KMS-11 (cell line): ENCODE measurements around the gene MTPN.

Source experiments
- H2AFZ ChIP-seq: fragments of 200-600 bp; sonication (generic); 2 replicates; pipeline ENCODE4 v1.6.1; 2016; ENCODE audit warnings: antibody characterized with exemption, mixed run types, low read depth
- H3K27ac ChIP-seq: fragments of 200-600 bp; sonication (generic); 2 replicates; pipeline ENCODE4 v1.6.1; 2016; ENCODE audit warnings: mild to moderate bottlenecking, mixed run types
- H3K27me3 ChIP-seq: fragments of 200-600 bp; sonication (generic); 2 replicates; pipeline ENCODE4 v1.6.1; 2017; ENCODE audit warnings: mild to moderate bottlenecking, low read depth, mixed run types, moderate library complexity; ENCODE audit not compliant: insufficient read depth
- H3K36me3 ChIP-seq: fragments of 200-600 bp; sonication (generic); 2 replicates; pipeline ENCODE4 v1.6.1; 2017; ENCODE audit warnings: mild to moderate bottlenecking, mixed run types; ENCODE audit not compliant: insufficient read depth
- H3K4me1 ChIP-seq: fragments of 200-600 bp; sonication (generic); 2 replicates; pipeline ENCODE4 v1.6.1; 2016; ENCODE audit warnings: mild to moderate bottlenecking, low read depth, mixed run types; ENCODE audit not compliant: poor library complexity, severe bottlenecking
- H3K4me2 ChIP-seq: fragments of 200-600 bp; sonication (generic); 2 replicates; pipeline ENCODE4 v1.7.0; 2016; ENCODE audit warnings: mild to moderate bottlenecking, mixed run types
- H3K4me3 ChIP-seq: fragments of 200-600 bp; sonication (generic); IDR thresholded peaks from 2 replicates; pipeline ENCODE4 v1.6.1; 2017; ENCODE audit warnings: low read depth, low read length, mixed read lengths; ENCODE audit not compliant: insufficient read depth
- H3K79me2 ChIP-seq: fragments of 200-600 bp; sonication (generic); 2 replicates; pipeline ENCODE4 v1.6.1; 2016; ENCODE audit warnings: low read depth, mixed run types; ENCODE audit not compliant: insufficient read depth
- H3K9ac ChIP-seq: fragments of 200-600 bp; sonication (generic); 2 replicates; pipeline ENCODE4 v1.6.1; 2016; ENCODE audit warnings: mild to moderate bottlenecking, mixed run types
- H4K20me1 ChIP-seq: fragments of 200-600 bp; sonication (generic); 2 replicates; pipeline ENCODE4 v1.6.1; 2016; ENCODE audit warnings: mild to moderate bottlenecking, mixed run types; ENCODE audit not compliant: insufficient read depth
- CTCF ChIP-seq: fragments of 200-600 bp; sonication (generic); conservative IDR thresholded peaks from 2 replicates; pipeline ENCODE4 v1.6.1; 2017; ENCODE audit warnings: low read depth, mild to moderate bottlenecking, antibody characterized with exemption, low read length, moderate library complexity, mixed read lengths

Gene MTPN

GRCh38 chr7:135990258-135990657 lies 13.1 kb upstream of the MTPN start:
- peaks cover 16% of the 10 kb centered on the region for H3K4me1 ChIP-seq

GRCh38 chr7:135981958-135982646 lies 4.9 kb upstream of the MTPN start:
- Histone ChIP-seq H3K36me3 (no peaks in the 10 kb centered on the region), H3K4me1 (peaks cover 51% of the 10 kb centered on the region), H3K4me3 (no peak overlapping the region), H3K79me2 (0 out of 2 replicates have a peak, but pooled peaks cover under 1% of the 10 kb centered on the region), H4K20me1 (no peaks in the 10 kb centered on the region), H3K27me3 (no peaks in the 10 kb centered on the region), H3K4me2 (peak overlapping the region; percentile 75), H2AFZ (peak overlapping the region; percentile 33), H3K9ac (peak overlapping the region; percentile 41; the same call in 1 of the 2 replicates), H3K27ac (peak overlapping the region; percentile 38; the same call in 1 of the 2 replicates)
- TF ChIP-seq CTCF, result no peak

More at GRCh38 chr7:135990258-135990657, 13.1 kb upstream of the MTPN start:
- no peaks in the 10 kb centered on the region for H3K79me2 ChIP-seq
- no peaks in the 10 kb centered on the region for H3K27me3 ChIP-seq
- H3K4me3 ChIP-seq, result no peak overlapping the region
- no peak overlapping the region for H3K27ac ChIP-seq
- no peaks in the 10 kb centered on the region for H4K20me1 ChIP-seq
- H2AFZ ChIP-seq, result no peak overlapping the region
- no peak overlapping the region for H3K9ac ChIP-seq
- no peak overlapping the region for H3K4me2 ChIP-seq
- no peak for TF ChIP-seq CTCF
- no peaks in the 10 kb centered on the region for H3K36me3 ChIP-seq

- Histone ChIP-seq H3K4me3 (no peak overlapping the region), H3K79me2 (peaks cover 14% of the 10 kb centered on the region), H2AFZ (peak overlapping the region; percentile 33), H3K27me3 (no peaks in the 10 kb centered on the region), H4K20me1 (no peaks in the 10 kb centered on the region), H3K36me3 (no peaks in the 10 kb centered on the region), H3K9ac (no peak overlapping the region), H3K4me2 (peak overlapping the region; percentile 75), H3K4me1 (peaks cover 52% of the 10 kb centered on the region), H3K27ac (peak overlapping the region; percentile 8; the same call in 1 of the 2 replicates)
- TF ChIP-seq CTCF, result no peak
Observed at GRCh38 chr7:135980665-135981180, 3.6 kb upstream of the MTPN start.

GRCh38 chr7:135980012-135980551 lies 2.9 kb upstream of the MTPN start:
- peak overlapping the region; percentile 75 for H3K4me2 ChIP-seq
- peak overlapping the region; percentile 3; the same call in 1 of the 2 replicates for H3K27ac ChIP-seq
- peaks cover 59% of the 10 kb centered on the region for H3K4me1 ChIP-seq
- H3K79me2 ChIP-seq, result peaks cover 20% of the 10 kb centered on the region
- H3K4me3 ChIP-seq, result no peak overlapping the region
- no peaks in the 10 kb centered on the region for H3K27me3 ChIP-seq
- H3K36me3 ChIP-seq, result no peaks in the 10 kb centered on the region
- no peak overlapping the region for H3K9ac ChIP-seq
- H2AFZ ChIP-seq, result peak overlapping the region; percentile 33; the same call in 1 of the 2 replicates
- no peak for TF ChIP-seq CTCF
- peaks cover 1% of the 10 kb centered on the region; the same call in 1 of the 2 replicates for H4K20me1 ChIP-seq
